ENCODE results near the gene TMEM233.

- TF ChIP-seq POLR2AphosphoS5 (IDR thresholded peaks at IDR 0.05) (no peak), CTCF (IDR thresholded peaks at IDR 0.05) (no peak), POLR2A (IDR thresholded peaks at IDR 0.05) (no peak)
Measured at GRCh38 chr12:119642986-119643385, 49.4 kb downstream of the TMEM233 start.
